Measurements from ENCODE around the gene RAB11FIP2.
"Not testable (repeated sequence)": the region's sequence is repeated elsewhere in the genome, so short reads cannot be mapped to it uniquely, and the experiment has no call there.

The RAB11FIP2 gene

DNA sequence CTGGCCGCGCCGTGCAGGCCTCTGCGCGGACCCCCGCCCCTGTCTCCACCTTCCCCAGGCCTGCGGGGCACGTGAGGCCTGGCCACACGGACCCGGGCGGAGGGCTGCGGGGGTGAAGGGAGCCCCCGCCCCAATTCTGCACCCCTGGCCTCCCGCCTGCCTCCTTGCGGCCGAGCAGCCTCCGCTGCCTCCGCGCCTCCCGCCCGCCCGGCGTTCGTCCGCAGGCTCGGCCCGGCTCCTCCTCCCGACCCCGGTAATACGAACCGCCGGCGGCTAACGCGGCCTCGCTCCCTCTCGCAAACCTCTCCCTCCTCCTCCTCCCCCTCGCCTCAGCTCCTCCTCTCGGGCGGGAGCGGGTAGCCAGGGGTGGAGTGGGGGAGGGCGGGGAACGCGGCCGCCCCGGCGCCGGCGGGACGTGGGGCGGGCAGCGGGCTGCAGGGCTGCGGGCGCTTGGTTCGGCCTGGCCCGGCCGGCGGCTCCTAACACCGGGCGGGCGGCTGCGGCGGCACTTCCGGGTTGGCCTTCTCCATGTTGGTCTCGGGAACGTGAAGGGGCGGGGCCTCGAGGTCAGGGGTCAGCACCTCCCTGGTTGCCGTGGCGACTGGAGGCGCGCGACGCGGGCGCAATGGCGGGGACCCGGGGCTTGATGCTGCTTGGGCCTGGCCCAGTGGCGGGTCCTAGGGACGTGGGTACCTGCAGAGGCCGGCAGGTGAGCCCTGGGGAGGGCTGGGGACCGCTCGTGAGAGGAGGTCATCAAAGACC is at the start of gene RAB11FIP2:
Gene RAB11FIP2 (minus strand): TSS at position 547 of the 762 bp plus-strand sequence. CDS start 778 bp downstream, outside the sequence.
- no peaks in the 10 kb centered on the region for H3K27me3 Mint-ChIP-seq
- H3K4me1 Mint-ChIP-seq, result peaks cover 28% of the 10 kb centered on the region
- H3K27ac Mint-ChIP-seq (ENCODE audit: low read depth), result peak within 1 kb of the TSS; percentile 73

DNA sequence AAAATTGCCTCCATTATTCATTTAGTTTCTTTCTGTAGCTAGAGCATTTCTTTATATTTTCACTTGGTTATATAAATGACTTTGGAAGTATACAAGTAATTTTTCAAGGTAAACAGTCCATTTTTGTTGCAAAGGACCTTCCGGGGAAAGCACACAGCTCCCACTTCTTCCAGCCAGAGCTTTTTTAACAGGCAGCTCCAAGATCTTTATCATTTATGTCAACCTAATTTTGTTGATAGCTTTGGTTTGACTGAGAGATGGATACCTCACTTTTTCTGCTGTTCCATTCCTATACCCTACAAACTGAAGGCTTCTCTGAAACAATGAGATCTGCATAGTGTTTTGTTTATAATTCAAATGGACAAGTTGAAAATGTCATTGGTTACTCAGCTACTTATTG is 49.3 kb upstream of the RAB11FIP2 start:
- H3K36me3 Mint-ChIP-seq (ENCODE audit: insufficient read depth), result no peaks in the 10 kb centered on the region
- DNase-seq (ENCODE audit: low spot score in 2 of 2), result no peak
- no peaks in the 10 kb centered on the region for H3K9me3 Mint-ChIP-seq
- peaks cover 27% of the 10 kb centered on the region for H3K27me3 Mint-ChIP-seq
- H3K4me3 Mint-ChIP-seq, result no peak overlapping the region
- no peak overlapping the region for H3K27ac Mint-ChIP-seq (ENCODE audit: low read depth)
- ATAC-seq (replicated peaks; ENCODE audit: extremely low read depth, poor library complexity, severe bottlenecking), result no peak
- no peaks in the 10 kb centered on the region for H3K4me1 Mint-ChIP-seq

More for the DNA sequence above, at the start of gene RAB11FIP2:
- Mint-ChIP-seq H3K36me3 (ENCODE audit: insufficient read depth) (peaks cover 3% of the 10 kb centered on the region), H3K4me3 (peak within 1 kb of the TSS; percentile 80), H3K9me3 (no peaks in the 10 kb centered on the region)
- DNase-seq (ENCODE audit: low spot score in 2 of 2) (peak; percentile 91 to 98), ATAC-seq (replicated peaks; ENCODE audit: extremely low read depth, poor library complexity, severe bottlenecking) (peak; percentile 91)

DNA sequence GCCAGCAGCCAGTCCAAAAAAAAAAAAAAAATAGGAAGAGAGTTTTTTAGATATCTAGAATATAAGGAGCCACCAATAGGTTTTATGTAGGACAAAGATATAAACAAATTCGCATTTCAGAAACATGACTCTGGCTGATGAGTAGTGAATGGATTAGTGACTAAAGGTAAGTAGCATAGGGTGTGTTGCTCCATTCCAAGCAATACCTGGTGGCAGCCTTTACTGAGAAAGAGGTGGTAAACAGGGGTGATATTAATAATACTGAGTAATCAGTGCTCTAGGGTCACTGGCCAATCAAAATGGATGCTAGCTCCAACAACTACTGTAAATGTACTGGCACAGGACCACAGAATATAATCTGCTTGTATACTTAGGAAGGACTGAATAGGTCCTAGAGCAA is 45.5 kb upstream of the RAB11FIP2 start:
- H3K27ac Mint-ChIP-seq (ENCODE audit: low read depth), result no peak overlapping the region
- H3K27me3 Mint-ChIP-seq, result peaks cover 16% of the 10 kb centered on the region
- DNase-seq (ENCODE audit: low spot score in 2 of 2) (no peak), ATAC-seq (replicated peaks; ENCODE audit: extremely low read depth, poor library complexity, severe bottlenecking) (no peak)
- H3K9me3 Mint-ChIP-seq, result no peaks in the 10 kb centered on the region
- H3K4me3 Mint-ChIP-seq, result no peak overlapping the region
- H3K4me1 Mint-ChIP-seq, result no peaks in the 10 kb centered on the region
- no peaks in the 10 kb centered on the region for H3K36me3 Mint-ChIP-seq (ENCODE audit: insufficient read depth)

- no peaks in the 10 kb centered on the region for H3K4me1 Mint-ChIP-seq
- no peaks in the 10 kb centered on the region for H3K36me3 Mint-ChIP-seq (ENCODE audit: insufficient read depth)
- peaks cover 6% of the 10 kb centered on the region for H3K9me3 Mint-ChIP-seq
- no peak overlapping the region for H3K27ac Mint-ChIP-seq (ENCODE audit: low read depth)
- peaks cover 15% of the 10 kb centered on the region for H3K27me3 Mint-ChIP-seq
- ATAC-seq (replicated peaks; ENCODE audit: extremely low read depth, poor library complexity, severe bottlenecking), result no peak
- no peak overlapping the region for H3K4me3 Mint-ChIP-seq
- DNase-seq (ENCODE audit: low spot score in 2 of 2), result no peak
These were observed 34.1 kb upstream of the RAB11FIP2 start for GRCh38 chr10:118080817-118081216.

GRCh38 chr10:118076705-118077104 is 30.0 kb upstream of the RAB11FIP2 start:
- H3K4me1 Mint-ChIP-seq, result no peaks in the 10 kb centered on the region
- no peak overlapping the region for H3K27ac Mint-ChIP-seq (ENCODE audit: low read depth)
- H3K36me3 Mint-ChIP-seq (ENCODE audit: insufficient read depth), result no peaks in the 10 kb centered on the region
- H3K9me3 Mint-ChIP-seq, result no peaks in the 10 kb centered on the region
- H3K4me3 Mint-ChIP-seq, result no peak overlapping the region
- DNase-seq (ENCODE audit: low spot score in 2 of 2) (no peak), ATAC-seq (replicated peaks; ENCODE audit: extremely low read depth, poor library complexity, severe bottlenecking) (no peak)
- H3K27me3 Mint-ChIP-seq, result peaks cover 15% of the 10 kb centered on the region

- Mint-ChIP-seq H3K27me3 (peaks cover 34% of the 10 kb centered on the region), H3K4me1 (no peaks in the 10 kb centered on the region), H3K27ac (ENCODE audit: low read depth) (no peak overlapping the region), H3K36me3 (ENCODE audit: insufficient read depth) (no peaks in the 10 kb centered on the region), H3K4me3 (no peak overlapping the region), H3K9me3 (no peaks in the 10 kb centered on the region)
- ATAC-seq (replicated peaks; ENCODE audit: extremely low read depth, poor library complexity, severe bottlenecking) (no peak), DNase-seq (ENCODE audit: low spot score in 2 of 2) (no peak)
These were observed 26.1 kb upstream of the RAB11FIP2 start for GRCh38 chr10:118072840-118073239.

GRCh38 chr10:118067389-118067788 is 20.6 kb upstream of the RAB11FIP2 start:
- not testable (repeated sequence) for ATAC-seq (replicated peaks; ENCODE audit: extremely low read depth, poor library complexity, severe bottlenecking); H3K27ac Mint-ChIP-seq (ENCODE audit: low read depth); H3K36me3 Mint-ChIP-seq (ENCODE audit: insufficient read depth); H3K4me3 Mint-ChIP-seq; H3K9me3 Mint-ChIP-seq; DNase-seq (ENCODE audit: low spot score in 2 of 2); H3K4me1 Mint-ChIP-seq
- H3K27me3 Mint-ChIP-seq, result peaks cover 52% of the 10 kb centered on the region

- DNase-seq (ENCODE audit: low spot score in 2 of 2) (no peak), ATAC-seq (replicated peaks; ENCODE audit: extremely low read depth, poor library complexity, severe bottlenecking) (no peak)
- no peaks in the 10 kb centered on the region for H3K9me3 Mint-ChIP-seq
- H3K4me1 Mint-ChIP-seq, result no peaks in the 10 kb centered on the region
- no peaks in the 10 kb centered on the region for H3K36me3 Mint-ChIP-seq (ENCODE audit: insufficient read depth)
- peaks cover 69% of the 10 kb centered on the region for H3K27me3 Mint-ChIP-seq
- no peak overlapping the region for H3K27ac Mint-ChIP-seq (ENCODE audit: low read depth)
- no peak overlapping the region for H3K4me3 Mint-ChIP-seq
These were observed 16.1 kb upstream of the RAB11FIP2 start for GRCh38 chr10:118062798-118063238.

- no peak overlapping the region for H3K27ac Mint-ChIP-seq (ENCODE audit: low read depth)
- peaks cover 55% of the 10 kb centered on the region for H3K27me3 Mint-ChIP-seq
- no peaks in the 10 kb centered on the region for H3K9me3 Mint-ChIP-seq
- H3K4me3 Mint-ChIP-seq, result no peak overlapping the region
- no peak for ATAC-seq (replicated peaks; ENCODE audit: extremely low read depth, poor library complexity, severe bottlenecking)
- H3K4me1 Mint-ChIP-seq, result no peaks in the 10 kb centered on the region
- H3K36me3 Mint-ChIP-seq (ENCODE audit: insufficient read depth), result no peaks in the 10 kb centered on the region
- no peak for DNase-seq (ENCODE audit: low spot score in 2 of 2)
These were observed 11.6 kb upstream of the RAB11FIP2 start for GRCh38 chr10:118058371-118058770.

- H3K27me3 Mint-ChIP-seq, result peaks cover 45% of the 10 kb centered on the region
These were observed 10.6 kb upstream of the RAB11FIP2 start for GRCh38 chr10:118057361-118057760.

GRCh38 chr10:118054383-118054782 is 7.6 kb upstream of the RAB11FIP2 start:
- ATAC-seq (replicated peaks; ENCODE audit: extremely low read depth, poor library complexity, severe bottlenecking) (no peak), DNase-seq (ENCODE audit: low spot score in 2 of 2) (no peak)
- Mint-ChIP-seq H3K27ac (ENCODE audit: low read depth) (no peak overlapping the region), H3K9me3 (no peaks in the 10 kb centered on the region), H3K27me3 (peaks cover 16% of the 10 kb centered on the region), H3K4me3 (no peak overlapping the region), H3K4me1 (no peaks in the 10 kb centered on the region), H3K36me3 (ENCODE audit: insufficient read depth) (no peaks in the 10 kb centered on the region)

More at GRCh38 chr10:118057361-118057760, 10.6 kb upstream of the RAB11FIP2 start:
- DNase-seq (ENCODE audit: low spot score in 2 of 2) (no peak), ATAC-seq (replicated peaks; ENCODE audit: extremely low read depth, poor library complexity, severe bottlenecking) (no peak)
- H3K36me3 Mint-ChIP-seq (ENCODE audit: insufficient read depth), result no peaks in the 10 kb centered on the region
- no peak overlapping the region for H3K4me3 Mint-ChIP-seq
- H3K4me1 Mint-ChIP-seq, result no peaks in the 10 kb centered on the region
- H3K27ac Mint-ChIP-seq (ENCODE audit: low read depth), result no peak overlapping the region
- no peaks in the 10 kb centered on the region for H3K9me3 Mint-ChIP-seq

GRCh38 chr10:118052816-118053215 is 6.1 kb upstream of the RAB11FIP2 start:
- H3K4me3 Mint-ChIP-seq, result no peak overlapping the region
- no peaks in the 10 kb centered on the region for H3K36me3 Mint-ChIP-seq (ENCODE audit: insufficient read depth)
- no peaks in the 10 kb centered on the region for H3K4me1 Mint-ChIP-seq
- DNase-seq (ENCODE audit: low spot score in 2 of 2) (no peak), ATAC-seq (replicated peaks; ENCODE audit: extremely low read depth, poor library complexity, severe bottlenecking) (no peak)
- no peaks in the 10 kb centered on the region for H3K9me3 Mint-ChIP-seq
- H3K27ac Mint-ChIP-seq (ENCODE audit: low read depth), result no peak overlapping the region
- peaks cover 9% of the 10 kb centered on the region for H3K27me3 Mint-ChIP-seq

- Mint-ChIP-seq H3K27ac (ENCODE audit: low read depth) (no peak overlapping the region), H3K36me3 (ENCODE audit: insufficient read depth) (peaks cover 3% of the 10 kb centered on the region), H3K27me3 (no peaks in the 10 kb centered on the region), H3K4me3 (peak overlapping the region; percentile 80), H3K9me3 (no peaks in the 10 kb centered on the region), H3K4me1 (peaks cover 17% of the 10 kb centered on the region)
- ATAC-seq (replicated peaks; ENCODE audit: extremely low read depth, poor library complexity, severe bottlenecking) (no peak), DNase-seq (ENCODE audit: low spot score in 2 of 2) (no peak)
These were observed 1.1 kb upstream of the RAB11FIP2 start for GRCh38 chr10:118047880-118048279.
